ENCODE data around the gene SNCB.

GRCh38 chr5:176670449-176670848, 40.1 kb upstream of the SNCB start:
- TF ChIP-seq ZNF121 (CRISPR knock-in tag; IDR thresholded peaks at IDR 0.05) (no peak), ZSCAN20 (CRISPR knock-in tag; IDR thresholded peaks at IDR 0.05; ENCODE audit: borderline replicate concordance) (no peak), HOXD1 (CRISPR knock-in tag; IDR thresholded peaks at IDR 0.05) (no peak), IRX3 (CRISPR knock-in tag; IDR thresholded peaks at IDR 0.05; ENCODE audit: borderline replicate concordance, low read depth) (no peak), ZNF232 (CRISPR knock-in tag; IDR thresholded peaks at IDR 0.05; ENCODE audit: borderline replicate concordance) (no peak), ZNF703 (CRISPR knock-in tag; IDR thresholded peaks at IDR 0.05; ENCODE audit: borderline replicate concordance) (no peak)
